GM19452 (cell line): ENCODE data around the gene GUCD1.
"Not testable (repeated sequence)": the region's sequence is repeated elsewhere in the genome, so short reads cannot be mapped to it uniquely, and the experiment has no call there.

ENCODE experiments used
- ATAC-seq: cut with Tn5 transposase; IDR thresholded peaks from one replicate; pipeline ENCODE4 v1.9.1; 2021; ENCODE audit not compliant: unreplicated experiment

The GUCD1 gene

GRCh38 chr22:24554313-24555164 is at the start of gene GUCD1:
TSS of gene GUCD1 (minus strand) at chr22:24555138. CDS start at chr22:24554991, 147 bp downstream.
- ATAC-seq = peak; percentile 6

GRCh38 chr22:24603770-24604629 is 49.1 kb upstream of the GUCD1 start:
- ATAC-seq = peak; percentile 39

GRCh38 chr22:24602847-24603769 is 48.2 kb upstream of the GUCD1 start, which contains the start of gene GGT1:
TSS of gene GGT1 (plus strand) at chr22:24603193. CDS start at chr22:24611082, 7,889 bp downstream.
- not testable (repeated sequence) for ATAC-seq

- ATAC-seq = not testable (repeated sequence)
Measured at GRCh38 chr22:24602105-24602749, 47.3 kb upstream of the GUCD1 start.

GRCh38 chr22:24601217-24602104 is 46.5 kb upstream of the GUCD1 start:
- no peak for ATAC-seq

- ATAC-seq = not testable (repeated sequence)
Measured at GRCh38 chr22:24599958-24600715, 45.2 kb upstream of the GUCD1 start.

GRCh38 chr22:24599514-24599913 is 44.6 kb upstream of the GUCD1 start:
- ATAC-seq = no peak

GRCh38 chr22:24597076-24597475 is 42.1 kb upstream of the GUCD1 start:
- not testable (repeated sequence) for ATAC-seq

- ATAC-seq = no peak
Measured at GRCh38 chr22:24595863-24596262, 40.9 kb upstream of the GUCD1 start.

GRCh38 chr22:24595228-24595627 is 40.3 kb upstream of the GUCD1 start:
- ATAC-seq = no peak

- no peak for ATAC-seq
Measured at GRCh38 chr22:24594569-24595120, 39.7 kb upstream of the GUCD1 start.

GRCh38 chr22:24593836-24594568 is 39.1 kb upstream of the GUCD1 start:
- no peak for ATAC-seq

GRCh38 chr22:24593559-24593835 is 38.6 kb upstream of the GUCD1 start:
- not testable (repeated sequence) for ATAC-seq

GRCh38 chr22:24592851-24593558 is 38.1 kb upstream of the GUCD1 start, which contains the start of gene LRRC75B:
TSS of gene LRRC75B (minus strand) at chr22:24593073. CDS start at chr22:24593039, 34 bp downstream.
- ATAC-seq = peak; percentile 77

GRCh38 chr22:24592058-24592850 is 37.3 kb upstream of the GUCD1 start:
- ATAC-seq = no peak

- ATAC-seq = no peak
Measured at GRCh38 chr22:24591286-24591830, 36.4 kb upstream of the GUCD1 start.
